ENCODE measurements around the gene CDKAL1. TPM values are rescaled to one million over a fixed set of nuclear protein-coding genes. Genes with fewer than 3 reads are reported as not detected.

Gene CDKAL1
- total and polyA plus RNA-seq, 2 of the 8 experiments (the other 6 are each of a cell fraction or from before 2014, with no cell fraction given), result 8.4 to 24.6 TPM

DNA sequence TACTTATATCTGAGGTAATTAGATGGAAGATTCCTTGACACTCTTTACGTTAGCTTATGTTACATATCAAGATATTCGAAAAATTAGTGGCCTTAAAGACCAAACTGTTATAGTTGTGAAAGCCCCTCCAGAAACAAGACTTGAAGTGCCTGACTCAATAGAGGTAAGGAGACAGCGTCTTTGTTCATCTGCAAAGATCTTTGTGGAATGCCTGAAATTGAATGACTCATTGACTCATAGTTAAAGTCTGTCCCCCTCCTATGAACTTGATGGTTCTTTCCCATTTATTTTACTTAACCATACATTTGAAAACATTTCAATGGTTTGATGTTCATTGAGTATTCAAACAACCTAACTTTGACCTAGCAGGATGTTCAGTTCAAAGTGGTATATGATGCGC is 47.6 kb upstream of the CDKAL1 start:
- Histone ChIP-seq H2BK20ac (ENCODE audit: low read length) (no peak overlapping the region), H4K5ac (ENCODE audit: insufficient read length, low read depth, low read length) (no peak overlapping the region), H3K18ac (ENCODE audit: extremely low read depth, low read length) (no peak overlapping the region), H3K23ac (ENCODE audit: insufficient read length) (no peak overlapping the region), H4K8ac (ENCODE audit: extremely low read depth, insufficient read depth, low read length) (no peak overlapping the region), H3K4me3 (ENCODE audit: extremely low read depth in 1 of 4, insufficient read depth in 2 of 4, low read depth in 3 of 4, low read length in 4 of 4) (no peak overlapping the region), H3K27me3 (replicated peaks in 1 of 4; ENCODE audit: control insufficient read depth in 3 of 4, extremely low read depth in 1 of 4, insufficient read depth in 3 of 4, low read length in 3 of 4) (no peaks in the 10 kb centered on the region), H3K4ac (replicated peaks; ENCODE audit: insufficient read length, low read depth, low read length) (no peak overlapping the region), H3K9me3 (ENCODE audit: insufficient read depth in 2 of 2, low read depth in 1 of 2, low read length in 1 of 2) (no peaks in the 10 kb centered on the region), H3K4me1 (replicated peaks in 1 of 4; ENCODE audit: control insufficient read depth in 3 of 4, insufficient read depth in 4 of 4, low read length in 3 of 4) (peaks cover 0 to 4% (median 1%) of the 10 kb centered on the region in 4 experiments; a peak in 2 of 7 replicates), H2AK5ac (ENCODE audit: low read depth, low read length) (no peak overlapping the region), H3K4me2 (ENCODE audit: insufficient read depth in 1 of 2, low read depth in 2 of 2, low read length in 2 of 2) (no peak overlapping the region), H3K14ac (ENCODE audit: insufficient read length) (no peak overlapping the region), H4K20me1 (replicated peaks in 1 of 2; ENCODE audit: control insufficient read depth in 1 of 2, insufficient read depth in 2 of 2, low read length in 2 of 2) (no peaks in the 10 kb centered on the region), H3K79me2 (ENCODE audit: control insufficient read depth in 1 of 2, insufficient read depth in 2 of 2, low read length in 2 of 2) (0 out of 4 replicates have a peak, but pooled peaks cover 0 to 7% of the 10 kb centered on the region in 2 experiments), H3K56ac (replicated peaks; ENCODE audit: insufficient read length, low read depth, low read length) (no peak overlapping the region), H3K23me2 (ENCODE audit: low read depth, low read length) (no peaks in the 10 kb centered on the region), H4K91ac (replicated peaks; ENCODE audit: insufficient read length, low read length) (no peak overlapping the region), H2BK5ac (ENCODE audit: low read depth, low read length) (no peak overlapping the region), H3K79me1 (ENCODE audit: low read depth, low read length) (peaks cover under 1% of the 10 kb centered on the region; the same call in 1 of the 2 replicates), H2BK120ac (replicated peaks; ENCODE audit: low read depth, low read length) (no peak overlapping the region), H3K27ac (ENCODE audit: low read depth, low read length) (no peak overlapping the region), H2AFZ (ENCODE audit: low read length) (no peak overlapping the region), H2BK12ac (ENCODE audit: low read depth, low read length) (no peak overlapping the region), H3K36me3 (ENCODE audit: control insufficient read depth in 2 of 4, insufficient read depth in 4 of 4, low read length in 3 of 4) (peaks cover 7 to 84% (median 44%) of the 10 kb centered on the region in 4 experiments), H3K9ac (replicated peaks in 1 of 4; ENCODE audit: extremely low read depth in 1 of 4, low read depth in 3 of 4, low read length in 3 of 4) (no peak overlapping the region), H2BK15ac (ENCODE audit: low read length) (no peak overlapping the region)
- CTCF ChIA-PET (ENCODE audit: partially characterized antibody), result interaction anchor here (0.8 kb wide), 1 partner anchor 9 kb away, joined by 3 read pairs; no protein-coding TSS in a partner anchor
- DNase-seq (ENCODE audit: low read depth in 1 of 2, low spot score in 2 of 2) (no peak), FAIRE-seq (no peak)
- TF ChIP-seq, protein P1, sequence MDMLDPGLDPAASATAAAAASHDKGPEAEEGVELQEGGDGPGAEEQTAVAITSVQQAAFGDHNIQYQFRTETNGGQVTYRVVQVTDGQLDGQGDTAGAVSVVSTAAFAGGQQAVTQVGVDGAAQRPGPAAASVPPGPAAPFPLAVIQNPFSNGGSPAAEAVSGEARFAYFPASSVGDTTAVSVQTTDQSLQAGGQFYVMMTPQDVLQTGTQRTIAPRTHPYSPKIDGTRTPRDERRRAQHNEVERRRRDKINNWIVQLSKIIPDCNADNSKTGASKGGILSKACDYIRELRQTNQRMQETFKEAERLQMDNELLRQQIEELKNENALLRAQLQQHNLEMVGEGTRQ (IDR thresholded peaks at IDR 0.05; ENCODE audit: low read length), result no peak
- POLR2A ChIA-PET (ENCODE audit: partially characterized antibody), result no interaction called here
- 96% methylated on average over 4 of the region's 4 CpGs; no CpG with 5 or more reads in 1 of the 2 experiments for WGBS, 2 experiments (ENCODE audit: extremely low coverage in 1 of 2, insufficient coverage in 1 of 2, insufficient read length in 1 of 2, insufficient replicate concordance in 2 of 2, low coverage in 1 of 2, low lambda C conversion rate in 2 of 2, missing lambda C conversion rate in 1 of 2)

Data from H1 (cell line).